ENCODE measurements around the gene IGFBP2.

IGFBP2 gene

DNA sequence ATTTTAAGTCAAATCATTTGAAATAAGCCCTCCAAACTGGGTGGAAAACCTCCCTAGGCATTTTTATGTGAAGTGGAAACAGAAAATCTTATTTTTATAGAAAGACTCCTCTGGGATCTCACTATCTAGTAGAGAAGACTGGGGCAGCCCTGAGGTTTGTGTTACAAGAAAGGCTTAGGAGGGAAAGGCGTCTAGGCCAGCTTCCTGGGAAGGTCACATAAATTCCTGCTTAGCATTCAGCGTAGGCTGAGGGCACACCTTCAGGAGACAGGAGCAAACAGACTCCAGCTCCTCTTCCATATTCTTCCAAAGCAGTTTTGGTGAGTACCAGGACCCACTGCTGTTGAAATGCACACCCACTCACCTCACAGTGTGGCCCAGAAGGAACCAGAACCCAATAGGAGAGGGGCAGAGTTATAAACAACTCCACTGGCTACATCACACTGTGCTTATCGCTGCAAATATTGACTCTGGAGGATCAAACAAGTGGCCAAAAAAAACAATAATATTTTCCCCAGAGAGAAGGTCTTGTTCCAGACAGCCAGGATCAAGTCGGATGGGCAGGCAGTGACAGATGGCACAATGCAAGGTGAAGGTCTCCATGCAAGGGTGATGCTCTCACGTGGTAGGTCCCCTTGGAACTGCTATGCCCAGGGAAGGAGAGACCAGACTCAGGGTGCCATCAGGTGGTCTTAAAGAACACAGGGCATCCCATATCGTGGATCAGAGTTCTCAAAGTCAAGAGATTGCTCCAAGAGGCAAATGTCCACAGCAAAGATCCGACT is 17.7 kb upstream of the IGFBP2 start:
- DNase-seq (ENCODE audit: low read depth): no peak

DNA sequence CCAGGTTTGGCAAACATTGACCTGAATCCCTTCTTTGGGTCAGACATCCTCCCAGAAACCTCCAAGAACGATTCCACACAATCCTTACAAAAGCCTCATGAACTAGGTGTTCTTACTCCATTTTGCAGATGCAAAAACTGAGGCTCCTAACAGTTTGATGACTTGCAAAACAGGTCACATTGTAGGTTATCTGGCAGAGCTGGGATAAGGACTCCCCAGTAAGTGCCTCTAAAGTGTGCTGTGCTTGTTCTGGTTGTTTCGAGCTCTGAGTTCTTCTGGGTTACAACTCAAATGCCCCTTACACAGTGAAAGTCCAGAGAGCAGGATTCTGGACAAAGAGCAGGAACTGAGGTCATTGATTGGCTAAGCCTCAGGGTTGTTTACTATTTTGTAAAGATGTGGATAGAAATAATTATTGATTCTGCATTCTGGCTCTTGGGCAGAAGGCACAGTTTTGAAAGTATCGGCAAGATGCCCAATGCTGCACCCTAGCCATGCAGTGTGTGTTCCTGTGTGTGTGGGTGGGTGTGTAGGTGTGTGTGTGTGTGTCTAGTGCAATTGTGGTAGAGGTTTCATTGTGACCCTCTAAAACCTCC is 17.0 kb upstream of the IGFBP2 start:
- no peak for DNase-seq (ENCODE audit: low read depth)

GRCh38 chr2:216617159-216617815 is 15.9 kb upstream of the IGFBP2 start:
- no peak for DNase-seq (ENCODE audit: low read depth)

DNA sequence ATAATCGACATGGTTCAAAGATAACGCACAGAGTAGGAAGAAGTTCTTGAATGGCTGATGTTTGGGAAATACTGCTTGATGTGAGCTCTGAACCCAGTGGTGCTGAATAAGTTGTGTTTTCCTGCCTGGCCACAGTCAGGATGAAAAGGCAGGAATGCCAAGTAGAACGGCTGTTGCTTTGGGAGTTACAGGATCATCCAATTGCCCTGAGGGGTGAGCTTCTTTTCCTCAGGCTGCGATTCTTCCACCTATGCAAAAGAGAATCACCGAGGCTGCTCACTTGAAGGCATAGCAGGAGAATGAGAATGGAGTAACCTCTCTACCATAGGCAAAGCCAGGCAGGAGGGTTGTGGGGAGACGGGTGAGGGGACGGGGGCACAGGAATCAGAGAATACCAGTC is 14.4 kb upstream of the IGFBP2 start:
- no peak for DNase-seq (ENCODE audit: low read depth)

DNA sequence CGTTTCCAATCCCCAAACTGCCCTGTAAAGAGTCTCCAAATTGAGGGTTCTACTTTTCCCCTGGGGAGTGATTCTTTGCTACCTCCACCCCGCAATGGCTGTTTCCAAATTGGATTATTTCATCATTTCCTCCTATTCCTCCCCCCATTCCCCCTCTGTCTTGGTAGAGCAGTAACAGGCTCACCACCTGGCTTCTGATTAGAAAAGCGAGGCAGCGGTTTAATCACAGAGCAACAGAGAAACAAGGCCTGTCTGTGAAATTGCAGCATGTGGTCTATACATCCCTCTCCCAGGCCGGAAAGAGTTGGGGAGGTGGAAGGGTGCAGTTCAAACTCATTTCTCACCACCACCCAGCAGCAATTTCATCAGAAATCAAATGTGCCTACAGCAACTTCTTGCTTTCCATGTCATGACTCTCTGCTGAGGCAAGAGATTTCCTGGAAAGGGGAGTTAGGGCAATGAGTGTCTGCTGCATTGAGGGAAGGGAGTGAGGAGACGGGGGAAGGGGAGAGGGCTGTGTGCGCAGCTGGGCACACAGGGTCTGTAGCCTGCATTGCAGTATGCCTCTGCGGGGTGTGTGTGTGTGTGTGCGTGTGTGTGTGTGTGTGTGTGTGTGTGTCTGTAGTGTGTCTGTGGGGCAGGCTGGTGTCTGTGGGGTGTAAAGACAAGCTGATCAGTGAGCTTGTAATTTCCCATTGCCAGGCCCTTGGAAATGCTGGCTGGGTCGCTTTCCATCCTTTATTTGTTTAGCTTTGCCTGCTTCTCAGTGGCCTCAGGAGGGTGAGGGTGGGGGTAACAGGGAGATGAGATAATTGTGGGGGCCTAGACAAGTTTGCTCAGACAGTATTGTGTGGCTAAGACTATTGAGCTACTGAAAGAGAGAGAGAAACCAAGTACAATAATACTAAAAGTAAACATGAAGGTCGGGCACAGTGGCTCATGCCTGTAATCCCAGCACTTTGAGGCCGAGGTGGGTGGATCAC is 13.5 kb upstream of the IGFBP2 start:
- no peak for DNase-seq (ENCODE audit: low read depth)

GRCh38 chr2:216620786-216621185 is 12.4 kb upstream of the IGFBP2 start:
- no peak for DNase-seq (ENCODE audit: low read depth)

GRCh38 chr2:216621292-216621691 is 11.9 kb upstream of the IGFBP2 start:
- no peak for DNase-seq (ENCODE audit: low read depth)

DNA sequence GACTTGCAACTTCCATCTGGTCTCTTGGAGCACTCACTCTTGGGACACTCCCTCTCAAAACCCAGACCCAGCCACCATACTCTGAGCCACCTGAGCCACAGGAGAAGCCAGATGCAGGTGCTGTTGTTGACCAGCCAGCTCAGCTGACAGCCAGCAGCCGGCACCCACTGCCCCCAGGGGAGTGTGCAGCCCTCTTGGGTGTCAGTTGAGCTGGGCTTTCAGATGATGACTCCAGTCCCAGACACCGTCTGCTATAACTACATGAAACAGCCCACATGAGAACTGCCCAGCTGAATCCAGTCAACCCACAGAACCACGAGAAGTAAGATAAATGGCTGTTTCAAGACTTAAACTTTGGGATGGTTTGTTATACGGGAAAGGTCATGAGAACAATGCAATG is 10.7 kb upstream of the IGFBP2 start:
- DNase-seq (ENCODE audit: low read depth): no peak

- DNase-seq (ENCODE audit: low read depth): no peak
These were observed 9.0 kb upstream of the IGFBP2 start for GRCh38 chr2:216624251-216624650.

DNA sequence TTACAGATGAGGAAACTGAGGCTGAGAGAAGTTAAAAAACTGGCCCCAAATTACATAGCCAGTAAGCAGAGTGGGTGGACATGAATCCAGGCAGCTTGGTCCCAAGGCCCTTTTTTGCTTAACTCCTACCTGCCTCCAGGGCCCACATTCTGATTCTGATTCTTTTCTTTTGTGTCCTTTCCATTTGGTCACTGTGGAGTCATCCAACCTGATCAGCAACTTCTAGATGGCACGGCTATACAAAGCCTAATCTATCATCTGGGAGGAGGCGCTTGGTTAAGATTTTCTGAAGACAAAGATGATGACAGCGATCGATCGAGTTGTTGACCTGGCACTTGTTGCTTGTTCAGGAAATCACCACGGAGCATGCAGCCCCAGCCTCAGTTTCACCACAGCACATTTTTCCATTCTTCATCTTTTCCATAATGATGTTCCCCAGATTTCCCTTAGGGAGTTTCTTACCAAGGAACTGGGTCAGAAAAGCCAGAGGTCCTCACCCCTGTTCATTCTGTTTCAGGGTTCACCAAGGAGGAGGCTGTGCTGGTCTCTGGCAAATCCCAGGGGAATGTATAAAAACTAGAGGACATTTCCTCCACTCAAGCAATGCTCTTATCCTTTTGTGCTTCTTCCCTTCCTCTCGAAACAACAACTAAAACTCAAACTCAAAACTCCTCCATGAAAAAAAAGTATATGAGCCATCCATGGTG is 6.9 kb upstream of the IGFBP2 start:
- no peak for DNase-seq (ENCODE audit: low read depth)

- no peak for DNase-seq (ENCODE audit: low read depth)
These were observed 6.4 kb upstream of the IGFBP2 start for GRCh38 chr2:216626875-216627245.

GRCh38 chr2:216629784-216630183 is 3.4 kb upstream of the IGFBP2 start:
- no peak for DNase-seq (ENCODE audit: low read depth)

DNA sequence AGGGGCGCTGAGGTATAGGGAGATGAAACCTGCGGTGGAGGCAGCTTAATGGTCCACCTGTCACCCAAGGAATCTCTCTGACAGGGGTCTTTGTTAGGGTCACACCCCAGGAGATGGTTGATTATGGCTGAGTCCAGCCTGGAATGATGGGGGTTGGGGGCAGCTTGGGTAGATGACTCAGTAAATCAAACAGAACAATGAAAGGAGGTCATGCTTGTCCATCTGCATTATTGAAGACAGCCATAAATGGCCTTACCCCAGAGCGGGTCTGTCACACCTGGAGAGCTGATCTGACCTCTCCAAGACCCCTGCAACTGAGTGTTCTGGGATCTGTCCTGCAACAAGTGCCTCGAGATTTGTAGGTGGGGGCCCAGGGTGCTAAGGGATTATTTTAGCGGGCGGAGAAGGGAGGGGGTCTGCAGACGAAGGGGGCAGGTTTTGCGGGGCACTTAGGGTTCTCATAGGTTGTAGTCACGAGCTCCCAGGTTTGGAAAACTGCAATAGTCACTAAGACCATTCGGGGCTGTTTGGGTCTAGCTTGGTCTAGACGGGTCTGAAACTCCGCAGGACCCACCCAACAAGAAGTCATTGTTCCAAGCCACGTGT is 771 bp upstream of the IGFBP2 start:
- no peak for DNase-seq (ENCODE audit: low read depth)

DNA sequence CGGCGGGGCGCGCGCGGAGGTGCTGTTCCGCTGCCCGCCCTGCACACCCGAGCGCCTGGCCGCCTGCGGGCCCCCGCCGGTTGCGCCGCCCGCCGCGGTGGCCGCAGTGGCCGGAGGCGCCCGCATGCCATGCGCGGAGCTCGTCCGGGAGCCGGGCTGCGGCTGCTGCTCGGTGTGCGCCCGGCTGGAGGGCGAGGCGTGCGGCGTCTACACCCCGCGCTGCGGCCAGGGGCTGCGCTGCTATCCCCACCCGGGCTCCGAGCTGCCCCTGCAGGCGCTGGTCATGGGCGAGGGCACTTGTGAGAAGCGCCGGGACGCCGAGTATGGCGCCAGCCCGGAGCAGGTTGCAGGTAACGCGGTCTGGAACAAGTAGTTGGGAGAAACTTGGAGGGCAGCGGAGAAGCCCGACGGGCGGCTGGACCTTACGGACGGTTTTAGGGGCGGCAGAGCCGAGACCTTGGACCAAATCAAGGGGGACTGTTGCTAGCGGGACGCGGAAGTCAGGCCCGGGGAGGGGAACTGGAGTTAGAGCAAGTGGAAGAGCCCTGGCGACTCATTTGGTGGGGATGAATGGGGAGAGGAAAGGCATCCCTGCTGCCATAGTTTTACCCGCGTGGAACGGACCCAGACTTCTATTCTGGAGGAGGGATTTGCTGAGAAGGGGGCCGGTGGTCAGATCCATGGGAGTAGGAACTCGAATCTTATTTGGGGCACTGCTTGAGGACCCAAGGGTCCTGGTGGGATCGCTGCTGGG is 573 bp downstream of the IGFBP2 start:
- no peak for DNase-seq (ENCODE audit: low read depth)

- no peak for DNase-seq (ENCODE audit: low read depth)
These were observed 1.3 kb downstream of the IGFBP2 start for GRCh38 chr2:216634370-216635148.

DNA sequence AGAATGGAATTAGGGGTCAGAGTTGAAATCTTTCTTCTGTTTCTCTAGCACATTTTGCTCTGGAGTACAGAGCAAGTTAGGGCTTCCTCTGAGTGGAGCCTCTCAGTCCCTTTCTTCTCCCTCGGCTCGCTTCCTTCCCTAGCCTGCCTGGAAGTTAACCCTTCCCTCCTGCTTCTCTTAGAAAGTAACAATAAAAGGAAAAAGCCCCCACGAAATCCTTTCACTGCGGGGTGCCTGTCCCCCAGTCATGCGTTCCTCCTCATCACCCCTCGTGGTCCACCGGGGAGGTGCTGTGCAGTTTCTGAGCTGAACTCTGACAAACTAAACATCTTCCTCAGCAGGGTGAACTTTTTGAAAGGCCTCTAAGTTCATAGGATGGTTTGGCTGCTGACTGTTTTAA is 2.0 kb downstream of the IGFBP2 start:
- no peak for DNase-seq (ENCODE audit: low read depth)

DNA sequence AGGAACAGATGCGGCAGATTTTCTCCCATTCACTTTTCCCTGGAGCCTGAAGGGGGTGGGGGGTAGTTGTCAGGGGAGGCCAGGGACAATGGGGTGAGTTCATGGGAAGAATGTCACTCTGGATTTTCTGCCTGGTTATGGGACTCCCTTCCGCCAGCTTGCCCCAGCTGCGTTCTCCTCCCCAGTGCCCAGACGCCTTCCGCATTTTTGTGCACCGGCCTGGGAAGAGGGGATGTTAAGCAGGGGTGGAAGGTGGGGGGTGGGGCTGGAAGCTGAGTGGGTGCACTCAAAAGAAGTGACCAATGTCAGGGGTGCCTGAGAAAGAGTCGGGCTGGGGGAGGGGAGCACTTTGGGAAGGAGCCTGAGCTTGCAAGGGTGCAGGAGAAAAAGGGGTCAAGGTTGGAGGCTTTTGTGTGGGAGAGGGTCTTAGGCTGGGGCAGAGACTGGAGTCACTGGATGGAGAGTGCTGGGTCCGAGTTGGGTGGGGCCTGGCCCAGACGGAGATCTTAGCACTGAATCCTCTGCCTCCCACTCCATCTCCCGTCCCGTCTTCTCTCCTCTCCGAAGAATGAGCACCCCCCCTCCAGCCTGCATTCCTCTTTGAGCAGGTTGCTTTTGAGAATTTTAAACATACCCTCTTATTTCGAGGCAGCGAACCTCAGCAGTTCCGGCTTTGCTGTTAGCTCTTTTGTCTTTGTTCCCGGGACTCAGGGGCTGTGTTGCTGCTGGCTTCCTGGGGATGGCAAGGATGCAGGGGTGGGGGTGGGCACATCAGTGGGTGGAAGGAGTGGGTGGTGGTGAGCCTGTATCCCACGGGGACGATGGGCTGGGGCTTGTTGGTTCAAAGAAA is 2.7 kb downstream of the IGFBP2 start:
- no peak for DNase-seq (ENCODE audit: low read depth)

DNA sequence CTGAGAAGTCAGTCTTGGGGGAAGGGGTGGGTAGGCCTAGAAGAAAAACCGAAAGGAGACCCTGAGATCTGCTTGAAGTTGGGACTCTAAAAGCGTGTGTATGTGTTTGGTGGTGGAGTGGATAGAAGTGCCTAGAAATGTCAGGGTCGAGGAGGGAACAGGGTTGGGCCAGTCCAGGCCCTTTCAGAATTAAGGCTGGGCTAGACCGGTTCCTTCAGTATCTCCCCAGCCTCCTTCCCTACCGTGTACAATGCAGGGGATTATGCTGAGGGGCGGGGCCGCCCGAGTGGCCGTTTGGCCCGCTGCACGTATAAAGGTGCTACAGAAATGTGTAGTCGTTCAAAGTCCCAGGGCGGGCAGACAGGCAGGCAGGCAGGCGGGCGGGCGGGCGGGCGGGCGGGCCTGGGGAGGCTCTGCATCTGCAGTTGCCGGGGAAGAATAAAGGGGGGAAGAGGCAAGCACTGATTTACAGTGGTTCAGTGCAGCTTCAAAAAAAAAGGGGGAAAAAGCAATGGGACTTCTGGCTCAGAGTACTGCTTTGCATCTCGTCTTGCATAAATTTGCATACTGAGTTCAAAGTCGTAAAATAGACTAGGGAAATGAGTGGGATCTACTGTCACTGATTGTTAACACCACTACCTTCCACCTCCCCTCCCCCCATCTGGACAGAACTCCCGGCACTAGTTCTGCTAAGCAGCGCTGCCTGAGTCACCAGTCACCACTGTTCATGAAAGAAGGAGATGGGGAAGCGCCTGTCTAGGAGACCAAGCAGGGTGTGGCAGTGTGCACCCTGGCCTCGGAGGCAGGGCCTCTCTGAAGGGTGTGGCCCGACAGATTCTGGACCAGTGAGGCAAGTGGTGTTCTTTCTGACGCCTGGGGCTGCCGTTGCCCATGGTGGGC is 3.6 kb downstream of the IGFBP2 start:
- no peak for DNase-seq (ENCODE audit: low read depth)
